HG03064 (cell line): ENCODE data around the gene CD200.

ENCODE experiments used
- ATAC-seq: cut with Tn5 transposase; IDR thresholded peaks from one replicate; pipeline ENCODE4 v1.9.1; 2021; ENCODE audit warnings: low read depth; ENCODE audit not compliant: unreplicated experiment

CD200 gene

DNA sequence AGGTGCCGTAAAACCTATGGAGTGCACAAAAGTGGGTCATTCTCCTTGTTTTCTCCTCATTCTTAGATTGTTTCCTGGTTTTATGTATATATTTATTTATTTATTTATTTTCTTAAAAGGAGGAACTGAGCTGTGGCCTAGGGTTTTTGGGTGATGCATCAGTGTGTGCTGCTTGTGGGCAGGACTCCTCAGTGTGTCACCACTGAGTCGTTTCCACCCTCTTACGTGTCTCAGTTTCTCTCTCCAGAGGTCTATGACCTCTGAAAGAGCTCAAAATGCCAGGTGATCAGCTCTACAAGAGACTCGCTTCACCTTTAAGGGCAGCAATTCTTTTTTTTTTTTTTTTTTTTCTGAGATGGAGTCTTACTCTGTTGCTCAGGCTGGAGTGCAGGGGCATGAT is 72.9 kb downstream of the CD200 start:
- no peak for ATAC-seq

DNA sequence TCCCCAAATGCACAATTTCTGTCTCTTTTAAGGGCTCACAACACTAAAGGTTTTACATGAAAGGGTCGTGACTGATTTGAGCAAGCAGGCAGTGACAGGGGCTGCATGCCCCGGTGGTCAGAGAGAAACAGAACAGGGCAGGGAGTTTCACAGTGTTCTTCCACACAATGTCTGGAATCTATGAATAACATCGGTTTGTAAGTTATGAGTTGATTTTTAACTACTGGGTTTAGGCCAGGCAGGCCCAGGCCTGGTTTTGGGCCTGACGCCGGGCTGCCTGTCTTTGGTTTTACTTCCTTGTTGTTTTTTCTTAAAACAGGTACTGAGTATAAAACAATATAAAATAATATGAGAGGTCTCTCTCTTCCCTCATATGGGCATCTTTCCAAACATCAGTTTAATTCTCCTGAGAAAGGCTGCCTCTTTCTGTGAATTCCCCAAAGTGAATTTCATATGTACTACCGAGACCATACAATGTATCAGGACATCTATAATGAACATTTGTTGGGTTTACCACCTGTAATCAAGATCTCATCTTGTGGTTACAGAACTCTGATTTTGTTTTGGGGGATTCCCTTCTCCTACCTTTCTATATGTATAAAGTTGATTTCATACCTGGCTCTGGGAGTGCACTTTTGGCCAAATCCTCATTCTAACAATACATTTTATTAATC is 74.4 kb downstream of the CD200 start:
- peak; percentile 67 for ATAC-seq

DNA sequence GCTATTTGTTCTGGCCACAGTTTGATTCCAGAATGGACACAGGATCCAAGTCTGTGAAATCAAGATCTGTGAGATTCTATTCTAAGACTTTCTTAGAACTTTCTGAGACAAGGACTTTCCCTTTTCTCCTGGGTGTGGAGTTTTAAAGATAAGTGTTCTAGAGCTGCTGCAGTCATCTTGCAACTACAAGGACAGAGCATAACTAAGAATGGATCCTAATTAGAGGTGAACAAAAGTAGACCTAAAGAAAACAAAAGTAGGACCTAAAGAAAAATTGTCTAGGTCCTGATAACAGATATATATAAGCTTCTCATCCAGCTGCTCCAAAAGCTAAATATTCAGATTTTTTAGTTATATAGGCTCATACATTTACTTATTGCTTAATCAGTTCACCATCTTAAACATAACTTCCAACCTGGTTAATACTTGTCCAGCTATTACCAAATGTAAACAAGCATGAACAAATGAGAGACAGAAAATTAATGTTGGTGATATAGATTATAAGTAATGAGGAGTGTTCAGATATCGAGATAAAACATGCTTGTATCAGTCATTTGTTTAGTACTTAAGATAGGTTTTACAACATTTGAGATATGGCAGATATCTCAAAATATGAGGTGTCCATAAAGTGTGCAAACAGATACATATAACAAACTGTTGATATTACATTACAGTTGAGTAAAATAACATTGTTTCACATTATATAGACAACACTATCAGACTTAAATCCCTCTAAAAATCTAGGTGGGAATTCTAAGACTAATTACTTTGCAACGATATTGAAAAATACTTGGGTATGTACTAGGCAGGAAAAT is 75.1 kb downstream of the CD200 start:
- peak; percentile 28 for ATAC-seq

DNA sequence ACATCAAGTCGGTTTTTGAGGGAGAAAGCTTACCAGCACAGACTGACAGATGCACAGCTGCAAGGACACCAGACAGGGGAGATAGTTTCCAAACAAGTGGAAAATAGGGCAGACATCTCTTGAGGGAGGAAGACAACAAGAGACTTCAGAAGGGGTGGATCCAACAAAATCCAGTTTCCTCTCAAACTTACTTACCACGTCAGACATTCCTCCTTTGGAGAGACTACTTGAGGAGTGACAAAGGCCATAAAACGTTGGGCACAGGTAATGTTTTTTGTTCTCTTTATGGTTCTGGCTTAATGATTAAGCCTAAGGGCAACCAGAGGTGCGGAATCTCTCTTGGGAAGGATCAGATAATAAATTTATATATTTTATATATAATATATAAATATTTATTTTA is 76.1 kb downstream of the CD200 start:
- ATAC-seq = no peak

DNA sequence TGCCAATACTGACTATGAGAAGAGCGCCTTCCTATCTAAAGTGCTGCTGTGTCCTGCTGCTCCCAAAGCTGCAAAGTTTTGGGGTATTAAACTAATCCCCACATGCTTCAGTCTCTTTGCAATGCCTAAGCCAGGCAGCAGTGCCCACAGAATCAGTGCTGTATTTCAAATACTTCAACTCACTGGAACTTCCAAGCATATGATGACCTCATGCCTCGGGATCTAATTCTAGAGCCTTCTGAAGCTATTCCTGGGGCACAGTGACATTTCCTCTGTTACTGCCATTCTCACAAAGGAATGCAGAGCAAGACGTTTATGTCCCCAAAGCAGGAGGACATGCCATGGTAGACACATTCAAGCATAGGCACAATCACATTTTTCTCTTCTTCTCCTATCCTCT is 78.5 kb downstream of the CD200 start:
- ATAC-seq = no peak
